Trophoblast cell (in vitro differentiated cells and primary cell): ENCODE measurements around the gene HTR1B.

Source experiments
- DNase-seq, 2 donors: peaks; one replicate each; pipeline ENCODE4 v3.0.0-alpha.2; 2016
- H2AFZ ChIP-seq: 2 replicates; pipeline ENCODE4 v1.6.1; 2013; ENCODE audit warnings: low read length, moderate library complexity, mild to moderate bottlenecking; ENCODE audit not compliant: insufficient read depth, poor library complexity
- H2AK5ac ChIP-seq: 2 replicates; pipeline ENCODE4 v1.6.1; 2013; ENCODE audit warnings: mild to moderate bottlenecking, low read length
- H2BK120ac ChIP-seq: 2 replicates; pipeline ENCODE4 v1.6.1; 2013; ENCODE audit warnings: low read length, mild to moderate bottlenecking, moderate library complexity; ENCODE audit not compliant: insufficient read depth, poor library complexity
- H2BK12ac ChIP-seq: 2 replicates; pipeline ENCODE4 v1.6.1; 2013; ENCODE audit warnings: mild to moderate bottlenecking, low read length, moderate library complexity
- H2BK5ac ChIP-seq: 2 replicates; pipeline ENCODE4 v1.6.1; 2013; ENCODE audit warnings: low read length, low read depth, moderate library complexity, mild to moderate bottlenecking; ENCODE audit not compliant: poor library complexity
- H3K14ac ChIP-seq: 2 replicates; pipeline ENCODE4 v1.6.1; 2013; ENCODE audit warnings: mild to moderate bottlenecking, low read length
- H3K18ac ChIP-seq: 2 replicates; pipeline ENCODE4 v1.6.1; 2013; ENCODE audit warnings: mild to moderate bottlenecking, low read length
- H3K23ac ChIP-seq: 2 replicates; pipeline ENCODE4 v1.6.1; 2013; ENCODE audit warnings: low read length
- H3K27ac ChIP-seq: 2 replicates; pipeline ENCODE4 v1.5.1; 2013; ENCODE audit warnings: low read depth, mild to moderate bottlenecking, inconsistent platforms, low read length, moderate library complexity
- H3K27me3 ChIP-seq: 2 replicates; pipeline ENCODE4 v1.6.1; 2013; ENCODE audit warnings: inconsistent platforms, mild to moderate bottlenecking, low read length, moderate library complexity; ENCODE audit not compliant: insufficient read depth
- H3K36me3 ChIP-seq, 2 experiments: 1 replicate in 1 of 2; 2 replicates in 1 of 2; pipeline ENCODE4 v1.6.1; 2013; ENCODE audit warnings: low read length in 2 of 2, mild to moderate bottlenecking in 2 of 2, moderate library complexity in 1 of 2; ENCODE audit not compliant: insufficient read depth in 2 of 2, control insufficient read depth in 1 of 2
- H3K4ac ChIP-seq: 2 replicates; pipeline ENCODE4 v1.6.1; 2013; ENCODE audit warnings: low read depth, mild to moderate bottlenecking, low read length, moderate library complexity
- H3K4me1 ChIP-seq, 2 experiments: 1 replicate in 1 of 2; 2 replicates in 1 of 2; pipeline ENCODE4 v1.6.1; 2013; ENCODE audit warnings: low read length in 2 of 2, mild to moderate bottlenecking in 2 of 2, moderate library complexity in 1 of 2; ENCODE audit not compliant: insufficient read depth in 2 of 2, control insufficient read depth in 1 of 2
- H3K4me2 ChIP-seq: 2 replicates; pipeline ENCODE4 v1.6.1; 2013; ENCODE audit warnings: inconsistent platforms, mild to moderate bottlenecking, low read length, moderate library complexity
- H3K4me3 ChIP-seq: 2 replicates; pipeline ENCODE4 v1.5.1; 2013; ENCODE audit warnings: mild to moderate bottlenecking, low read depth, low read length, inconsistent platforms
- H3K79me1 ChIP-seq: one replicate; pipeline ENCODE4 v1.6.1; 2013; ENCODE audit warnings: low read length
- H3K79me2 ChIP-seq: 2 replicates; pipeline ENCODE4 v1.6.1; 2013; ENCODE audit warnings: low read length, mild to moderate bottlenecking; ENCODE audit not compliant: control insufficient read depth, insufficient read depth, poor library complexity
- H3K9ac ChIP-seq: 2 replicates; pipeline ENCODE4 v1.6.1; 2013; ENCODE audit warnings: mild to moderate bottlenecking, low read length
- H3K9me3 ChIP-seq: 2 replicates; pipeline ENCODE4 v1.6.1; 2013; ENCODE audit warnings: low read depth, mild to moderate bottlenecking, control low read depth, inconsistent platforms, low read length; ENCODE audit not compliant: insufficient read depth
- H4K12ac ChIP-seq: 2 replicates; pipeline ENCODE4 v1.6.1; 2013; ENCODE audit warnings: low read depth, mild to moderate bottlenecking, low read length, moderate library complexity
- H4K8ac ChIP-seq: 2 replicates; pipeline ENCODE4 v1.6.1; 2013; ENCODE audit warnings: low read depth, mild to moderate bottlenecking, low read length, moderate library complexity
- H4K91ac ChIP-seq: one replicate; pipeline ENCODE4 v1.6.1; 2013; ENCODE audit warnings: low read depth, mild to moderate bottlenecking, low read length, moderate library complexity
- WGBS: extraction: QIAGEN DNeasy Blood & Tissue Kit; methylation state at CpG from one replicate; pipeline ENCODE4 v1.1.7; 2013; ENCODE audit warnings: missing lambda C conversion rate; ENCODE audit not compliant: insufficient read length, insufficient coverage; ENCODE audit errors: extremely low coverage; 5-methylcytosine and 5-hydroxymethylcytosine counted together

HTR1B gene

GRCh38 chr6:77466055-77466450, 2.8 kb upstream of the HTR1B start:
- Histone ChIP-seq H4K12ac (peak overlapping the region; percentile 6), H3K4me1 (peaks cover 8 to 18% of the 10 kb centered on the region in 2 experiments), H4K91ac (no peak overlapping the region), H3K4ac (no peak overlapping the region), H4K8ac (peak overlapping the region; percentile 30), H2BK5ac (no peak overlapping the region), H3K4me2 (peak overlapping the region; percentile 93), H3K14ac (no peak overlapping the region), H2AFZ (peak overlapping the region; percentile 77), H2BK12ac (no peak overlapping the region), H3K79me1 (no peaks in the 10 kb centered on the region), H3K23ac (no peak overlapping the region), H3K4me3 (peak overlapping the region; percentile 62), H3K79me2 (no peaks in the 10 kb centered on the region), H3K9me3 (no peaks in the 10 kb centered on the region), H3K36me3 (no peaks in the 10 kb centered on the region), H2AK5ac (no peak overlapping the region), H2BK120ac (no peak overlapping the region), H3K18ac (no peak overlapping the region), H3K9ac (peak overlapping the region; percentile 47), H3K27me3 (peaks cover 13% of the 10 kb centered on the region), H3K27ac (no peak overlapping the region)
- no peak for DNase-seq
- no CpG with 5 or more reads among the region's 17 CpGs for WGBS

GRCh38 chr6:77464495-77464867, 1.2 kb upstream of the HTR1B start:
- H3K36me3 ChIP-seq = no peaks in the 10 kb centered on the region
- no peak overlapping the region for H2BK120ac ChIP-seq
- H4K91ac ChIP-seq = no peak overlapping the region
- no peak overlapping the region for H3K27ac ChIP-seq
- no peak overlapping the region for H2BK5ac ChIP-seq
- WGBS = no CpG with 5 or more reads among the region's 8 CpGs
- no peak overlapping the region for H3K14ac ChIP-seq
- H4K12ac ChIP-seq = no peak overlapping the region
- no peaks in the 10 kb centered on the region for H3K79me1 ChIP-seq
- H3K23ac ChIP-seq = no peak overlapping the region
- peaks cover 13% of the 10 kb centered on the region for H3K27me3 ChIP-seq
- no peak overlapping the region for H3K18ac ChIP-seq
- H3K4me3 ChIP-seq = peak overlapping the region; percentile 75
- H3K79me2 ChIP-seq = no peaks in the 10 kb centered on the region
- no peak overlapping the region for H3K4ac ChIP-seq
- peak overlapping the region; percentile 81 for H3K4me2 ChIP-seq
- DNase-seq = no peak
- no peaks in the 10 kb centered on the region for H3K9me3 ChIP-seq
- no peak overlapping the region for H4K8ac ChIP-seq
- H2AK5ac ChIP-seq = no peak overlapping the region
- H2BK12ac ChIP-seq = no peak overlapping the region
- H3K9ac ChIP-seq = no peak overlapping the region
- H3K4me1 ChIP-seq = peaks cover 8 to 18% of the 10 kb centered on the region in 2 experiments
- no peak overlapping the region for H2AFZ ChIP-seq

DNA sequence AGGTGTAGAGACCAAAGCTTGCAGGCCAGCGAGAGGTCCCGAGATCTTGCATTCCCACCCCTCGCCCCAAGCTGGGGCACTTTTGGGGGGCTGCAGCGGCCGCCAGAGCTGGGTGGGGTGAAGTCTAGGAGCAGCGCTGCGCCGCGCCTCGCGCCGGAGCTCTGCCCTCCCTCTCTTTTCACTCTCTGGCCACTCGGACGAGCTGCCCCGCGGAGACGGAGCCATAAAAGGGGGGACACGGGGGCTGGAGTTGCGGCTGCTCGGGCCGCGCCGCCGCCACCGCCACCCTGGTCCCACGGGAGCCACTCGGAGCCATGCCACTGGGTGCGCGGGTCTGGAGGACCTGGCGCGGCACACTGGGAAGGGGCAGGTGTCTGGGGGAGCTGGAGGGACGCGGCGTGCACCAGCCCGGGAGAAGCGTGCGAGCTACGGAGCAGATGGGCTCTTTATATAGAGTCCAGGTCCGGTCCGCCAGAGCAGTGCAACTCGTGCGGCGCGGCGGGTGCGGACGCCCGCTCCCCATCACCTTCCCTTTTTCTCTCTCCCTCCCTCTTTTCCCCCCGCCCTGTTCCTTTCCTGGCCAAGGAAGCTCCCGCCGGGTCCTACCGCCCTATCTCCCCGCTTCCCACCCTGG, 687 bp upstream of the HTR1B start:
- Histone ChIP-seq H3K18ac (no peak overlapping the region), H3K4me1 (peaks cover 8 to 18% of the 10 kb centered on the region in 2 experiments), H3K79me1 (no peaks in the 10 kb centered on the region), H4K12ac (no peak overlapping the region), H3K9ac (no peak overlapping the region), H3K4me2 (peak overlapping the region; percentile 81), H2BK12ac (peak overlapping the region; percentile 5), H2BK120ac (no peak overlapping the region), H2AK5ac (no peak overlapping the region), H3K27ac (no peak overlapping the region), H3K27me3 (peaks cover 13% of the 10 kb centered on the region), H2BK5ac (no peak overlapping the region), H2AFZ (peak overlapping the region; percentile 86), H3K23ac (no peak overlapping the region), H4K91ac (no peak overlapping the region), H3K14ac (no peak overlapping the region), H3K9me3 (no peaks in the 10 kb centered on the region), H3K4ac (no peak overlapping the region), H3K36me3 (no peaks in the 10 kb centered on the region), H4K8ac (no peak overlapping the region), H3K4me3 (peak overlapping the region; percentile 75), H3K79me2 (no peaks in the 10 kb centered on the region)
- no CpG with 5 or more reads among the region's 53 CpGs for WGBS
- no peak for DNase-seq

DNA sequence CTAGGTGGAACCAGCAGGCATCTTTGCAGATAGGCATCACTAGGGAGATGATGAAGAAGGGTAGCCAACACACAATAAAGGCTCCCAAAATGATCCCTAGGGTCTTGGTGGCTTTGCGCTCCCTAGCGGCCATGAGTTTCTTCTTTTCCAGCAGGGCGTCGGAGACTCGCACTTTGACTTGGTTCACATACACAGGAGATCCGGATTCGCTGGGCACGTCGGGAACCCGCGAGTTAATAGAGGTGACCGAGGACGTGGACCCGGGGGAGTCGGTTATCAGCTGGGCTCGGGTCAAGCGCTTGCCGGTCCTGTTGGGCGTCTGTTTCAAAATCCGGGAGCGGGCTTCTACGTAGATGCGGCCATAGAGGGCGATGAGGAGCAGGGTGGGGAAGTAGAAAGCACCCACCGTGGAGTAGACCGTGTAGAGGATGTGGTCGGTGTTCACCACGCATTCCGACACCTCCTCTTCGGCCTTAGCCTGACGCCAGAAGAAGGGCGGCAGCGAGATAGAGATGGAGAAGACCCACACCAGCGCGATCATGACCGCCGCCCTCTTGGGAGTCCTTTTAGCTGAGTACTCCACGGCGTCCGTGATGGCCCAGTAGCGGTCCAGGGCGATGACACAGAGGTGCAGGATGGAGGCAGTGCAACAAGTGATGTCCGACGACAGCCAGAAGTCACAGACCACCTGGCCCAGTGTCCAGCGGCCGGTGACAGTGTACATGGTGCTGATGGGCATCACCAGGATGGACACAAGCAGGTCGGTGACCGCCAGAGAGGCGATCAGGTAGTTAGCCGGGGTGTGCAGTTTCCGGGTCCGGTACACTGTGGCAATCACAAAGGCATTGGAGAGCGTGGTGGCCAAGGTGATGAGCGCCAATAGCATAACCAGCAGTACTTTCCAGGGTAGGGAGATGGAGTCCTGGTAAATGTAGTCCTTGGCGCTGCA, 658 bp downstream of the HTR1B start:
- no peak overlapping the region for H3K23ac ChIP-seq
- peaks cover 8 to 18% of the 10 kb centered on the region in 2 experiments for H3K4me1 ChIP-seq
- peaks cover 13% of the 10 kb centered on the region for H3K27me3 ChIP-seq
- H4K8ac ChIP-seq = no peak overlapping the region
- no CpG with 5 or more reads among the region's 55 CpGs for WGBS
- no peaks in the 10 kb centered on the region for H3K9me3 ChIP-seq
- no peak overlapping the region for H2BK12ac ChIP-seq
- no peaks in the 10 kb centered on the region for H3K79me2 ChIP-seq
- peak overlapping the region; percentile 81 for H3K4me2 ChIP-seq
- DNase-seq = no peak
- no peak overlapping the region for H3K4ac ChIP-seq
- no peak overlapping the region for H2BK5ac ChIP-seq
- H2AK5ac ChIP-seq = no peak overlapping the region
- no peak overlapping the region for H2BK120ac ChIP-seq
- no peaks in the 10 kb centered on the region for H3K79me1 ChIP-seq
- H3K36me3 ChIP-seq = no peaks in the 10 kb centered on the region
- H3K4me3 ChIP-seq = peak overlapping the region; percentile 75
- no peak overlapping the region for H3K18ac ChIP-seq
- H3K14ac ChIP-seq = no peak overlapping the region
- no peak overlapping the region for H4K12ac ChIP-seq
- H3K27ac ChIP-seq = no peak overlapping the region
- H2AFZ ChIP-seq = no peak overlapping the region
- no peak overlapping the region for H3K9ac ChIP-seq
- no peak overlapping the region for H4K91ac ChIP-seq
